ENCODE measurements around the gene RER1. TPM values are rescaled to one million over a fixed set of nuclear protein-coding genes. Genes with fewer than 3 reads are reported as not detected.

The RER1 gene
- total and polyA plus RNA-seq, 12 donors: 55.5 to 107 (median 77.3) TPM

GRCh38 chr1:2430592-2430973, 38.9 kb downstream of the RER1 start:
- ATAC-seq (no peak), DNase-seq (no peak)
- intact Hi-C loops (cut with DNase I): no loop called here
- Histone ChIP-seq H3K27ac (no peak overlapping the region), H3K4me3 (no peak overlapping the region), H3K4me1 (no peaks in the 10 kb centered on the region), H3K36me3 (no peaks in the 10 kb centered on the region), H3K9me3 (peaks cover 0 to 7% (median 0%) of the 10 kb centered on the region in 11 donors), H3K27me3 (peaks cover 4 to 91% (median 72%) of the 10 kb centered on the region in 7 donors)
- TF ChIP-seq, protein P1, sequence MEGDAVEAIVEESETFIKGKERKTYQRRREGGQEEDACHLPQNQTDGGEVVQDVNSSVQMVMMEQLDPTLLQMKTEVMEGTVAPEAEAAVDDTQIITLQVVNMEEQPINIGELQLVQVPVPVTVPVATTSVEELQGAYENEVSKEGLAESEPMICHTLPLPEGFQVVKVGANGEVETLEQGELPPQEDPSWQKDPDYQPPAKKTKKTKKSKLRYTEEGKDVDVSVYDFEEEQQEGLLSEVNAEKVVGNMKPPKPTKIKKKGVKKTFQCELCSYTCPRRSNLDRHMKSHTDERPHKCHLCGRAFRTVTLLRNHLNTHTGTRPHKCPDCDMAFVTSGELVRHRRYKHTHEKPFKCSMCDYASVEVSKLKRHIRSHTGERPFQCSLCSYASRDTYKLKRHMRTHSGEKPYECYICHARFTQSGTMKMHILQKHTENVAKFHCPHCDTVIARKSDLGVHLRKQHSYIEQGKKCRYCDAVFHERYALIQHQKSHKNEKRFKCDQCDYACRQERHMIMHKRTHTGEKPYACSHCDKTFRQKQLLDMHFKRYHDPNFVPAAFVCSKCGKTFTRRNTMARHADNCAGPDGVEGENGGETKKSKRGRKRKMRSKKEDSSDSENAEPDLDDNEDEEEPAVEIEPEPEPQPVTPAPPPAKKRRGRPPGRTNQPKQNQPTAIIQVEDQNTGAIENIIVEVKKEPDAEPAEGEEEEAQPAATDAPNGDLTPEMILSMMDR (IDR thresholded peaks at IDR 0.05): no peak
- WGBS, 2 donors: 76 to 82% methylated on average over 10 of the region's 10 CpGs

DNA sequence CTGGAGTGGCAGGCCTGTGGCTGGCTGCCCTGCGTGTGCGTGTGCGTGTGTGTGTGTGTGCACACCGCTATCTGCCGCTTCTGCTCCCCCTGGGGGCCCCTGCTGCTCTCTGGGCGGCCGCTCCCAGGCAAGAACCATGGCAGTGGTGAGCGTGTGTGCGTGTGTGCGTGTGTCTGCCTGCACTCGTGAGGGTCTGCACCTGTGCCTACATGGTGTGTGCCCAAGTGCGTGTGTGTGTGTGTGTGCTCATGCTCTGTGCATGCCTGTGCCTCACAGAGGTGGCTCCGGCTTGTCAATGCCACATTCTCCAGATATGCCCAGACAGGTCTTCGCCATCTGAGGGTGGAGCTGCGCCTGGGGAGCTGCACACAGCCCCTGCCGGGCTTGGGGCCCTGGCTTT, 39.5 kb downstream of the RER1 start:
- no peak overlapping the region for H3K4me3 ChIP-seq
- ATAC-seq (no peak), DNase-seq (no peak)
- H3K27me3 ChIP-seq: peaks cover 4 to 91% (median 72%) of the 10 kb centered on the region in 7 donors
- no peak overlapping the region for H3K27ac ChIP-seq
- TF ChIP-seq, protein P1 (IDR thresholded peaks at IDR 0.05): no peak
- intact Hi-C loops (cut with DNase I): no loop called here
- WGBS, 2 donors: 53 to 54% methylated on average over 16 of the region's 16 CpGs
- no peaks in the 10 kb centered on the region for H3K4me1 ChIP-seq
- no peaks in the 10 kb centered on the region for H3K36me3 ChIP-seq
- peaks cover 0 to 7% (median 0%) of the 10 kb centered on the region in 11 donors for H3K9me3 ChIP-seq

GRCh38 chr1:2431518-2431917, 39.9 kb downstream of the RER1 start:
- Histone ChIP-seq H3K27me3 (peaks cover 4 to 90% (median 70%) of the 10 kb centered on the region in 7 donors), H3K27ac (no peak overlapping the region), H3K9me3 (peaks cover 0 to 7% (median 0%) of the 10 kb centered on the region in 11 donors), H3K36me3 (no peaks in the 10 kb centered on the region), H3K4me3 (no peak overlapping the region), H3K4me1 (no peaks in the 10 kb centered on the region)
- DNase-seq (no peak), ATAC-seq (no peak)
- WGBS, 2 donors: 36 to 46% methylated on average over 10 of the region's 10 CpGs
- intact Hi-C loops (cut with DNase I): no loop called here
- TF ChIP-seq, protein P1 (IDR thresholded peaks at IDR 0.05): no peak

DNA sequence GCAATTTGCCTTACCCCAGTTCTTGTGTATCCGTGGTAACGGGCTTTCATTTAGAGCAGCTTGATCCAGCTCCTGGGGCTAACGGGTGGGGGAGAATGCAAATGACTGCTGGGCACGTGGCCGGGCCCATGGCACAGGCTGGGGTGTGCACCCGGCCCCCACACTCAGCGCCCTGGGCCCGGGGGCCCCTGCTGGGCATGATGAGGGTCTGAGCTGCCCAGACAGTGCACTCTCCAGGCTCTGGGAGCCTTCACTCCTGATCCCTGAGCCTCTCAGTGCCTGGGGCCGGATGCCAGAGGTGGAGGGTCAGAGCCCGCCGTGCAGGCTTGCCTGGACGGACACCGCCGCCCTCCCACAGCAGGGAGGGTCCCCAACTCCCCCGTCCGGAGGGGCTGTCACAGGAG, 40.8 kb downstream of the RER1 start:
- TF ChIP-seq, protein P1 (IDR thresholded peaks at IDR 0.05): no peak
- intact Hi-C loops (cut with DNase I): no loop called here
- H3K9me3 ChIP-seq: peaks cover 0 to 7% (median 0%) of the 10 kb centered on the region in 11 donors
- 27 to 32% methylated on average over 16 of the region's 16 CpGs for WGBS, 2 donors
- H3K36me3 ChIP-seq: no peaks in the 10 kb centered on the region
- no peak overlapping the region for H3K27ac ChIP-seq
- no peaks in the 10 kb centered on the region for H3K4me1 ChIP-seq
- ATAC-seq (no peak), DNase-seq (no peak)
- no peak overlapping the region for H3K4me3 ChIP-seq
- H3K27me3 ChIP-seq: peaks cover 4 to 85% (median 63%) of the 10 kb centered on the region in 7 donors

All from heart right ventricle (tissue), 16 donors.